ENCODE results near the gene ETNK2.

DNA sequence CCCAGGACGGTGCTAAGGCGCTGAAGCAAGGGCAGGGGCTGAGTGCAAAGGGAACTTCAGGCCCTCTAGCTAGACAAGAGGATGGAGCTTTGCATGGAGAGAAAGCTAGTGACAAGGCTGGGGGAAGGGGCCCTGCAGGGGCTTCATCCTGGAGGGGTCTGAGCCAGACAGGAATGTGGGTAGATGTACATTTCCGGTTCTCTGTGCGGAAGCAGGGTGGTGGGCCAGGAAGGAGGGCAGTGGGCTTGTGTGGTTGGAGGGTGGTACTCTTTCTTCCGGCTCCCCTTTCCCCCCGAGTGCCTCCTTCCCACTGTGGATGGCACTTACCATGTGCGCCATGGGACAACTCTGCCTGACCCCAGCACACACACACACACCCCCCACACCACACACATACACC, 42.9 kb upstream of the ETNK2 start:
- TF ChIP-seq YY1 (IDR thresholded peaks at IDR 0.05; ENCODE audit: insufficient read depth, insufficient read length) (no peak), SUZ12 (IDR thresholded peaks at IDR 0.05; ENCODE audit: extremely low read depth, insufficient read depth, insufficient read length) (no peak)

Measured in NT2/D1 (cell line).